BJ (cell line): Measurements from ENCODE around the gene APOBEC3B. TPM values are rescaled to one million over a fixed set of nuclear protein-coding genes. Genes with fewer than 3 reads are reported as not detected.
A peak's percentile ranks its signal among the peaks of the same experiment; 100 is the strongest.
"Not testable (repeated sequence)": the region's sequence is repeated elsewhere in the genome, so short reads cannot be mapped to it uniquely, and the experiment has no call there.

Source experiments
- CTCF ChIA-PET: fragments of 350-600 bp; formaldehyde crosslinking; extraction: SDS; loops from one replicate; lab custom pipeline; 2021; ENCODE audit warnings: antibody characterized with exemption, inconsistent platforms; lab: Yijun Ruan, JAX
- POLR2A ChIA-PET: fragments of 300-600 bp; sonication (Branson Sonifier 250); formaldehyde crosslinking; extraction: SDS; loops from one replicate; lab custom pipeline; 2021; ENCODE audit warnings: antibody characterized with exemption; lab: Charles Lee
- DNase-seq: peaks from one replicate; pipeline ENCODE4 v3.0.0-alpha.2; 2011; ENCODE audit warnings: low read depth
- H3K27me3 ChIP-seq: 2 replicates; pipeline ENCODE4 v1.6.0; 2011; ENCODE audit warnings: low read length; ENCODE audit not compliant: control insufficient read depth, insufficient read depth
- H3K36me3 ChIP-seq: 2 replicates; pipeline ENCODE4 v1.5.1; 2011; ENCODE audit warnings: low read length; ENCODE audit not compliant: control insufficient read depth, insufficient read depth
- H3K4me3 ChIP-seq: 2 replicates; pipeline ENCODE4 v1.5.1; 2011; ENCODE audit warnings: low read depth, mild to moderate bottlenecking, control low read depth, low read length
- CTCF ChIP-seq: IDR thresholded peaks from 2 replicates; pipeline ENCODE4 v1.5.1; 2011; ENCODE audit warnings: low read depth, mild to moderate bottlenecking, control low read depth, inconsistent platforms, low read length, moderate library complexity; ENCODE audit not compliant: insufficient read depth
- polyA plus RNA-seq: library from polyadenylated mRNA; depleted of rRNA; stranded (reverse); fragments of >200 nt; gene quantifications from 2 replicates; pipeline ENCODE4 v1.2.3, GENCODE V29; 2011

APOBEC3B gene
- polyA plus RNA-seq, 1 experiment, result 16.0 TPM

- Histone ChIP-seq H3K27me3 (no peaks in the 10 kb centered on the region), H3K36me3 (no peaks in the 10 kb centered on the region), H3K4me3 (0 out of 2 replicates have a peak overlapping the region, but pooled peaks have one; percentile 9)
- POLR2A ChIA-PET, result interaction anchor here (0.6 kb wide), 1 partner anchor 68 kb away, joined by 3 read pairs; no protein-coding TSS in a partner anchor
- TF ChIP-seq CTCF, result peak; percentile 25; the same call in 1 of the 2 replicates
- CTCF ChIA-PET, result interaction anchor here (1.4 kb wide), 1 partner anchor 22 kb away, joined by 3 read pairs; no protein-coding TSS in a partner anchor
- no peak for DNase-seq
Observed at GRCh38 chr22:38981005-38981991, 849 bp upstream of the APOBEC3B start.

- ChIA-PET POLR2A (no interaction called here), CTCF (no interaction called here)
- no peaks in the 10 kb centered on the region for H3K36me3 ChIP-seq
- H3K27me3 ChIP-seq, result no peaks in the 10 kb centered on the region
- H3K4me3 ChIP-seq, result no peak overlapping the region
- no peak for TF ChIP-seq CTCF
- no peak for DNase-seq
Observed at GRCh38 chr22:38984224-38984623, 2.1 kb downstream of the APOBEC3B start.

GRCh38 chr22:38984784-38985757, 2.9 kb downstream of the APOBEC3B start:
- H3K4me3 ChIP-seq, DNase-seq, H3K27me3 ChIP-seq, H3K36me3 ChIP-seq, POLR2A ChIA-PET: not testable (repeated sequence)
- CTCF ChIA-PET, result interaction anchor here (0.6 kb wide), 1 partner anchor 216 kb away, joined by 3 read pairs; no protein-coding TSS in a partner anchor

GRCh38 chr22:38986629-38987028, 4.5 kb downstream of the APOBEC3B start:
- CTCF ChIA-PET, result no interaction called here

More at GRCh38 chr22:38986629-38987028, 4.5 kb downstream of the APOBEC3B start:
- Histone ChIP-seq H3K36me3 (no peaks in the 10 kb centered on the region), H3K4me3 (no peak overlapping the region), H3K27me3 (no peaks in the 10 kb centered on the region)
- no peak for DNase-seq
- no peak for TF ChIP-seq CTCF
- POLR2A ChIA-PET, result no interaction called here
